ENCODE data around the gene ZSCAN21.

- TF ChIP-seq, protein P1, sequence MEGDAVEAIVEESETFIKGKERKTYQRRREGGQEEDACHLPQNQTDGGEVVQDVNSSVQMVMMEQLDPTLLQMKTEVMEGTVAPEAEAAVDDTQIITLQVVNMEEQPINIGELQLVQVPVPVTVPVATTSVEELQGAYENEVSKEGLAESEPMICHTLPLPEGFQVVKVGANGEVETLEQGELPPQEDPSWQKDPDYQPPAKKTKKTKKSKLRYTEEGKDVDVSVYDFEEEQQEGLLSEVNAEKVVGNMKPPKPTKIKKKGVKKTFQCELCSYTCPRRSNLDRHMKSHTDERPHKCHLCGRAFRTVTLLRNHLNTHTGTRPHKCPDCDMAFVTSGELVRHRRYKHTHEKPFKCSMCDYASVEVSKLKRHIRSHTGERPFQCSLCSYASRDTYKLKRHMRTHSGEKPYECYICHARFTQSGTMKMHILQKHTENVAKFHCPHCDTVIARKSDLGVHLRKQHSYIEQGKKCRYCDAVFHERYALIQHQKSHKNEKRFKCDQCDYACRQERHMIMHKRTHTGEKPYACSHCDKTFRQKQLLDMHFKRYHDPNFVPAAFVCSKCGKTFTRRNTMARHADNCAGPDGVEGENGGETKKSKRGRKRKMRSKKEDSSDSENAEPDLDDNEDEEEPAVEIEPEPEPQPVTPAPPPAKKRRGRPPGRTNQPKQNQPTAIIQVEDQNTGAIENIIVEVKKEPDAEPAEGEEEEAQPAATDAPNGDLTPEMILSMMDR (conservative IDR thresholded peaks at IDR 0.05; ENCODE audit: low read depth, low read length), result no peak
- no peak for TF ChIP-seq EZH2 (IDR thresholded peaks at IDR 0.05; ENCODE audit: low read length, unreplicated experiment)
Measured at GRCh38 chr7:100100420-100101015, 50.9 kb downstream of the ZSCAN21 start.
